Stomach smooth muscle (tissue), 2 donors: Measurements from ENCODE around the gene RALGPS2.
A peak's percentile ranks its signal among the peaks of the same experiment; 100 is the strongest.

Source experiments
- H3K27ac ChIP-seq: one replicate; pipeline ENCODE4 v1.7.0; 2013; ENCODE audit warnings: mild to moderate bottlenecking, low read length, inconsistent platforms
- H3K27me3 ChIP-seq, 2 donors: one replicate each; pipeline ENCODE4 v1.7.0; 2013; ENCODE audit warnings: low read length in 2 of 2; ENCODE audit not compliant: insufficient read depth in 2 of 2, control insufficient read depth in 1 of 2
- H3K36me3 ChIP-seq, 2 donors: one replicate each; pipeline ENCODE4 v1.7.0; 2013; ENCODE audit warnings: low read length in 2 of 2; ENCODE audit not compliant: control insufficient read depth in 2 of 2, insufficient read depth in 2 of 2
- H3K4me1 ChIP-seq: one replicate; pipeline ENCODE4 v1.7.0; 2013; ENCODE audit warnings: low read length; ENCODE audit not compliant: control insufficient read depth, insufficient read depth
- H3K4me3 ChIP-seq, 2 donors: one replicate each; pipeline ENCODE4 v1.7.0; 2013; ENCODE audit warnings: low read length in 2 of 2
- H3K9ac ChIP-seq, 2 donors: one replicate each; pipeline ENCODE4 v1.7.0; 2013; ENCODE audit warnings: low read length in 2 of 2, mild to moderate bottlenecking in 1 of 2
- H3K9me3 ChIP-seq, 2 donors: one replicate each; pipeline ENCODE4 v1.7.0; 2013; ENCODE audit warnings: low read length in 2 of 2; ENCODE audit not compliant: control insufficient read depth in 2 of 2
- donor health status: healthy.
- donor health status: Pancreatic carcinoma.

RALGPS2 gene

GRCh38 chr1:178932552-178932906, 207.5 kb downstream of the RALGPS2 start:
- H3K36me3 ChIP-seq: no peaks in the 10 kb centered on the region
- H3K4me3 ChIP-seq: peak overlapping the region; percentile 43 to 52
- H3K4me1 ChIP-seq: peaks cover 72% of the 10 kb centered on the region
- H3K27ac ChIP-seq: peak overlapping the region; percentile 98
- H3K9ac ChIP-seq: peak overlapping the region; percentile 45 to 62
- H3K27me3 ChIP-seq: no peaks in the 10 kb centered on the region
- H3K9me3 ChIP-seq: no peaks in the 10 kb centered on the region

- H3K4me3 ChIP-seq: peak overlapping the region in 1 of 2 donors; percentile 43
- no peaks in the 10 kb centered on the region for H3K36me3 ChIP-seq
- H3K27ac ChIP-seq: peak overlapping the region; percentile 98
- no peaks in the 10 kb centered on the region for H3K9me3 ChIP-seq
- H3K27me3 ChIP-seq: no peaks in the 10 kb centered on the region
- H3K4me1 ChIP-seq: peaks cover 78% of the 10 kb centered on the region
- H3K9ac ChIP-seq: peak overlapping the region; percentile 45 to 82
Observed at GRCh38 chr1:178933105-178933561, 208.1 kb downstream of the RALGPS2 start.

DNA sequence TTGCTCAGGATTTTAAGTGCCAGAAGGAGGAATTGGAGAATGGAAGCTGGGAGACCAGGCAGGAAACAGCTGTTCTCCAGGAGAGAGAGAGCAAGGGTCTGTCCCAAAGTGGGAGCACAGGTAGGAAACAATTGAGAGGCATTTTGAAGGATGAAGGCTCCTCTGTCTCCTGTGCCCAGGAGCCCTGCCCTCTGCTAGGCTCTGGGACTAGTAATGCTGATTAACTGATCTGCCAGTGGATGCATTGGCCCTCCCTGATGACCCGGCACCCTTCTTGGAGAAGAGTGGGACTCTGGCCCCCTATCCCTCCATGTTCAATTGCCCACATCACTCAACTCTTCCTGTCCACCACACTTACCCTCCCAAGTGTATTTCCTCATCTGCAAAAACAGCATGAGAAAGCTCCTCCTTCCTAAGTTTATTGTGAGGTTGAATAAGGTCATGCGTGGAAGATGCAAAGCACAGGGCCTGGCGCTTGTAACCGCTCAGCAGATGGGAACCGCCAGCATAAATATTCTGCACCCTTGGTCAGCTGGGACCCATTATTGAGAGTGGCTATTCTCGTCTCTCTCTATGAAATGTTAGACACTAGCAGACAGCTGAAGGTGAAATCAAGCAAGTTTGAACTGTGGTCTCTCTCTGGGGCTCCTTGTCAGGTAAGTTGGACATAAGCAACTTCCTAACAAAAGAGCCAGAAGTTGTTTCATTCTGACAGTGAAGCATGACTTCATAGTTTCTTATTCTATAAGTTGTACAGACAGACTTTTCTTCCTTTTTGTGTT, 208.9 kb downstream of the RALGPS2 start:
- Histone ChIP-seq H3K9ac (peak overlapping the region; percentile 45 to 82), H3K27ac (peak overlapping the region; percentile 98), H3K4me1 (peaks cover 84% of the 10 kb centered on the region), H3K9me3 (no peaks in the 10 kb centered on the region), H3K27me3 (no peaks in the 10 kb centered on the region), H3K36me3 (no peaks in the 10 kb centered on the region), H3K4me3 (peak overlapping the region; percentile 6 to 47)

GRCh38 chr1:178934546-178934945, 209.5 kb downstream of the RALGPS2 start:
- H3K4me1 ChIP-seq: peaks cover 86% of the 10 kb centered on the region
- no peaks in the 10 kb centered on the region for H3K9me3 ChIP-seq
- peak overlapping the region in 1 of 2 donors; percentile 43 for H3K9ac ChIP-seq
- H3K36me3 ChIP-seq: no peaks in the 10 kb centered on the region
- H3K27me3 ChIP-seq: no peaks in the 10 kb centered on the region
- H3K4me3 ChIP-seq: peak overlapping the region in 1 of 2 donors; percentile 47
- H3K27ac ChIP-seq: peak overlapping the region; percentile 98

DNA sequence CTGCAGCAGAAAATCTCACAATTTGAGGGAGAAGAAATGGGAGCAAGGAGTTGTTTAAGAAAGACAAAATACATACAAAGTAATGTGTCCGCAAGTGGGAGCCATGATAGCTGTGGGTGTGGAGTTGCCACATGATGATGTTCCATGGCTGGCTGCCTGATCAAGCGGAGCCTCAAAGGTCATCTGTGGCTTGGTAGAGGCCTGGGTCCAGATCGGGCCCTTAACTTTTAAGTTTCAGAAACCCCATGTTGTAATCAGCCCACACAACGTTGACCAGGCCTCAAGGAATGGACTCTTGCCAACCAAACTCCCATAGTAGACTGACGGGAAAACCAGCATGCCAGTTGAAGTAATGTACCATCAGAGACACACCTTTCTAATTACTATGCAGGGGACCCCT, 210.6 kb downstream of the RALGPS2 start:
- Histone ChIP-seq H3K4me1 (peaks cover 85% of the 10 kb centered on the region), H3K27me3 (no peaks in the 10 kb centered on the region), H3K9me3 (no peaks in the 10 kb centered on the region), H3K9ac (no peak overlapping the region), H3K4me3 (no peak overlapping the region), H3K36me3 (no peaks in the 10 kb centered on the region), H3K27ac (peak overlapping the region; percentile 98)

DNA sequence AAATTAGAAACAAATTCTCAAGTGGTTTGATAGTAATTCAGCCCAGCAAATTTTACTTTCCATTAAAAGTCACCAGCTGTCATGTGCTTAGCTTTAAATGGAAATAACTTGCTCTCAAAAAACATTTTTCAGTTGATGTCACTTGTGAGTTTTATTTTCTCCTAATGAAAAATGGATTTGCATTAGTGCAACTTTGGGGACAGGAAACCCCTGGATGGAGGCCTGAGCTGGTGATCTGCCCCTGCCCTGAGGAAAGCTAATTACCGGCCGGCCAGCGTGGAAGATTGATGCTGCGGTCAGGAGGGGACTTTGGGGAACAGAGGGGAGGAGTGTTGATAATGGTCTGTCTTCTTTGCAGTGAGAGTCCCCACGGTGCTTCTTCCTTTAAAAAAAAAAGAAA, 212.7 kb downstream of the RALGPS2 start:
- no peaks in the 10 kb centered on the region for H3K36me3 ChIP-seq
- H3K4me1 ChIP-seq: peaks cover 86% of the 10 kb centered on the region
- H3K9me3 ChIP-seq: no peaks in the 10 kb centered on the region
- peak overlapping the region; percentile 29 to 47 for H3K9ac ChIP-seq
- no peak overlapping the region for H3K4me3 ChIP-seq
- peak overlapping the region; percentile 98 for H3K27ac ChIP-seq
- no peaks in the 10 kb centered on the region for H3K27me3 ChIP-seq

- Histone ChIP-seq H3K27me3 (no peaks in the 10 kb centered on the region), H3K9me3 (no peaks in the 10 kb centered on the region), H3K4me1 (peaks cover 83% of the 10 kb centered on the region), H3K27ac (peak overlapping the region; percentile 98), H3K9ac (peak overlapping the region; percentile 47 to 87), H3K4me3 (peak overlapping the region; percentile 49 to 67), H3K36me3 (no peaks in the 10 kb centered on the region)
Observed at GRCh38 chr1:178938101-178938958, 213.3 kb downstream of the RALGPS2 start.

- Histone ChIP-seq H3K4me1 (peaks cover 77% of the 10 kb centered on the region), H3K27me3 (no peaks in the 10 kb centered on the region), H3K27ac (peak overlapping the region; percentile 98), H3K36me3 (no peaks in the 10 kb centered on the region), H3K9me3 (no peaks in the 10 kb centered on the region), H3K4me3 (peak overlapping the region; percentile 49 to 67), H3K9ac (peak overlapping the region; percentile 47 to 87)
Observed at GRCh38 chr1:178938959-178939317, 213.9 kb downstream of the RALGPS2 start.

GRCh38 chr1:178939338-178940067, 214.5 kb downstream of the RALGPS2 start:
- Histone ChIP-seq H3K4me3 (peak overlapping the region; percentile 15 to 67), H3K9me3 (no peaks in the 10 kb centered on the region), H3K27me3 (no peaks in the 10 kb centered on the region), H3K36me3 (no peaks in the 10 kb centered on the region), H3K27ac (peak overlapping the region; percentile 98), H3K9ac (peak overlapping the region; percentile 47 to 87), H3K4me1 (peaks cover 71% of the 10 kb centered on the region)

DNA sequence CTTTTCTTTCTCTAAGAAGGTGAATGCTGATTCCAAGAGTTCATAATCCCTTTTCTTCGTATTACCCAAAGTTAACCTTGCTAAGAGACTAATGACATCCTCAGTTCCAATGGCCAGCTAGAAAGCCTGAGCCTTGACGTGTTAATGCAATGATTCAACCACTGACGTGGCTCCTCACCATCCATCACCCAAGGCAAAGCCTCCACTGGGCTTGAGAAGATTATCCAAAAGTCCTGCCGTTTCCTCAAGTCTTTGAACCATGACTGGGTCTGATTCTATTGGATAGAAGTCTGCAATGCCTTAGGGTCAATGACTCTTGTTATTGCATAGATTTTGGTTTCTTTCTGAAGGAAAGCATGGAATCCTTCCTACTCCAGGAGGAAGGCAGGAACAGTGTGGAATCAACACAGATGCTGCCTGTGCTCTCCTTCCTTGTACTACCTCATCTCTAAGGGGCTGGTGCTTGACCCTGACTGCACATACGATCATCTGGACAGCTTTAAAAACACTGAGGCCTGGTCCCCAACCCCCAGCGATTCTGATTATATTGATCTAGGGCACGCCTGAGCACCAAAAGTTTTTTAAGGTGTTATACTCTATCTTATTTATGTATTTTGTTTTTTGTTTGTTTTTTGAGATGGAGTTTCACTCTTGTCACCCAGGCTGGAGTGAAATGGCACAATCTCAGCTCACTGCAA, 215.2 kb downstream of the RALGPS2 start:
- Histone ChIP-seq H3K36me3 (no peaks in the 10 kb centered on the region), H3K27ac (peak overlapping the region; percentile 98), H3K27me3 (no peaks in the 10 kb centered on the region), H3K9ac (peak overlapping the region; percentile 47 to 87), H3K9me3 (no peaks in the 10 kb centered on the region), H3K4me1 (peaks cover 66% of the 10 kb centered on the region), H3K4me3 (peak overlapping the region in 1 of 2 donors; percentile 15)
